Dermis blood vessel endothelial cell (primary cell): ENCODE measurements around the gene DEFB114. TPM values are rescaled to one million over a fixed set of nuclear protein-coding genes. Genes with fewer than 3 reads are reported as not detected.

Source experiments
- DNase-seq: peaks from one replicate; pipeline ENCODE4 v3.0.0; 2010
- total RNA-seq: library from RNA; depleted of rRNA; stranded (reverse); fragments of >200 nt; gene quantifications from 2 replicates; pipeline ENCODE4 v1.2.3, GENCODE V29; 2014

The DEFB114 gene
- total RNA-seq, 1 donor from 2014 or later, result not detected

- no peak for DNase-seq
Observed at GRCh38 chr6:49934770-49935169, 29.2 kb downstream of the DEFB114 start.

GRCh38 chr6:49933526-49933925, 30.4 kb downstream of the DEFB114 start:
- DNase-seq, result no peak

GRCh38 chr6:49929340-49929739, 34.6 kb downstream of the DEFB114 start:
- no peak for DNase-seq

GRCh38 chr6:49923826-49924225, 40.1 kb downstream of the DEFB114 start:
- no peak for DNase-seq

- DNase-seq, result no peak
Observed at GRCh38 chr6:49919935-49920644, 43.9 kb downstream of the DEFB114 start.

- no peak for DNase-seq
Observed at GRCh38 chr6:49919261-49919660, 44.7 kb downstream of the DEFB114 start.

- no peak for DNase-seq
Observed at GRCh38 chr6:49918787-49919186, 45.2 kb downstream of the DEFB114 start.

- DNase-seq, result no peak
Observed at GRCh38 chr6:49915035-49915434, 48.9 kb downstream of the DEFB114 start.

GRCh38 chr6:49913636-49914375, 50.2 kb downstream of the DEFB114 start:
- no peak for DNase-seq

- DNase-seq, result no peak
Observed at GRCh38 chr6:49912196-49912595, 51.8 kb downstream of the DEFB114 start.

- DNase-seq, result no peak
Observed at GRCh38 chr6:49911252-49911651, 52.7 kb downstream of the DEFB114 start.

Other genes with a start within 250 kb of the DEFB114 start
- not detected in 2 replicates for gene CRISP3, start 219.8 kb downstream of the DEFB114 start, total RNA-seq
- not detected in 2 replicates for gene PGK2, start 176.9 kb downstream of the DEFB114 start, total RNA-seq
- not detected in 2 replicates for gene CRISP1, start 97.6 kb downstream of the DEFB114 start, total RNA-seq
- not detected in 2 replicates for gene DEFB113, start 5.5 kb upstream of the DEFB114 start, total RNA-seq
- gene DEFB110, start 57.8 kb upstream of the DEFB114 start, total RNA-seq, result not detected in 2 replicates
- not detected in 2 replicates for gene DEFB112, start 85.8 kb upstream of the DEFB114 start, total RNA-seq